Keratinocyte (primary cell): ENCODE data around the gene MARCHF10. TPM values are rescaled to one million over a fixed set of nuclear protein-coding genes. Genes with fewer than 3 reads are reported as not detected.

Experiments
- DNase-seq: peaks from one replicate; pipeline ENCODE4 v3.0.0-alpha.2; 2011; ENCODE audit warnings: low read depth, missing footprints, low spot score
- FAIRE-seq: peaks from 2 replicates; lab custom pipeline; 2011; peaks lifted over from hg19 to GRCh38; lab: Jason Lieb, UNC
- H2AFZ ChIP-seq: 2 replicates; pipeline ENCODE4 v1.6.0; 2012; ENCODE audit warnings: low read length, control low read depth, inconsistent platforms; ENCODE audit not compliant: control insufficient read depth
- H3K27ac ChIP-seq: 2 replicates; pipeline ENCODE4 v1.5.1; 2011; ENCODE audit warnings: low read length; ENCODE audit not compliant: control insufficient read depth, insufficient read depth
- H3K27me3 ChIP-seq: 3 replicates; pipeline ENCODE4 v1.6.0; 2011; ENCODE audit warnings: low read length; ENCODE audit not compliant: control insufficient read depth, insufficient read depth; ENCODE audit errors: extremely low read depth
- H3K36me3 ChIP-seq, 2 experiments: 2 replicates in 1 of 2; 3 replicates in 1 of 2; pipeline ENCODE4 v1.5.1; 2011; ENCODE audit warnings: low read length in 2 of 2, mild to moderate bottlenecking in 1 of 2; ENCODE audit not compliant: control insufficient read depth in 2 of 2, insufficient read depth in 2 of 2; ENCODE audit errors: extremely low read depth in 1 of 2
- H3K4me1 ChIP-seq: 3 replicates; pipeline ENCODE4 v1.5.1; 2011; ENCODE audit warnings: low read length; ENCODE audit not compliant: control insufficient read depth, insufficient read depth; ENCODE audit errors: extremely low read depth
- H3K4me2 ChIP-seq: 3 replicates; pipeline ENCODE4 v1.6.0; 2011; ENCODE audit warnings: low read depth, low read length; ENCODE audit not compliant: control insufficient read depth, insufficient read depth; ENCODE audit errors: extremely low read depth
- H3K4me3 ChIP-seq, 3 experiments: fragments of 200-600 bp in 1 of 3; sonication (generic) in 1 of 3; 2 replicates in 2 of 3; 3 replicates in 1 of 3; pipeline ENCODE4 v1.5.1; 2011 to 2016; ENCODE audit warnings: low read length in 3 of 3, mild to moderate bottlenecking in 3 of 3, control low read depth in 2 of 3, inconsistent platforms in 1 of 3, low read depth in 1 of 3, mixed read lengths in 1 of 3, mixed run types in 1 of 3, moderate library complexity in 1 of 3; ENCODE audit not compliant: control insufficient read depth in 2 of 3, insufficient read depth in 2 of 3; ENCODE audit errors: extremely low read depth in 1 of 3
- H3K79me2 ChIP-seq: 2 replicates; pipeline ENCODE4 v1.6.0; 2012; ENCODE audit warnings: low read length; ENCODE audit not compliant: control insufficient read depth, insufficient read depth
- H3K9ac ChIP-seq: 3 replicates; pipeline ENCODE4 v1.6.0; 2011; ENCODE audit warnings: low read length; ENCODE audit not compliant: control insufficient read depth, insufficient read depth; ENCODE audit errors: extremely low read depth
- H3K9me1 ChIP-seq: 3 replicates; pipeline ENCODE4 v1.6.0; 2011; ENCODE audit warnings: low read length; ENCODE audit not compliant: control insufficient read depth, insufficient read depth; ENCODE audit errors: extremely low read depth
- H3K9me3 ChIP-seq: 2 replicates; pipeline ENCODE4 v1.5.1; 2012; ENCODE audit warnings: low read depth, low read length; ENCODE audit not compliant: control insufficient read depth
- H4K20me1 ChIP-seq: 3 replicates; pipeline ENCODE4 v1.6.0; 2011; ENCODE audit warnings: low read length; ENCODE audit not compliant: control insufficient read depth, insufficient read depth; ENCODE audit errors: extremely low read depth
- CTCF ChIP-seq, 3 experiments: IDR thresholded peaks in 1 of 3; conservative IDR thresholded peaks in 1 of 3; optimal IDR thresholded peaks in 1 of 3; 2 replicates in 2 of 3; 3 replicates in 1 of 3; pipeline versions ENCODE3 to v1.5.1; 2011; ENCODE audit warnings: low read length in 3 of 3, mild to moderate bottlenecking in 3 of 3, moderate library complexity in 2 of 3, control low read depth in 1 of 3, inconsistent platforms in 1 of 3; ENCODE audit not compliant: insufficient read depth in 2 of 3; ENCODE audit errors: extremely low read depth in 1 of 3
- EZH2 ChIP-seq: IDR thresholded peaks from one replicate; pipeline ENCODE4 v1.6.1; 2012; ENCODE audit warnings: inconsistent platforms, mild to moderate bottlenecking, low read length, moderate library complexity
- dilution Hi-C: fragments of 300-500 bp; cut with MboI; formaldehyde crosslinking; loops from one replicate; pipeline ENCODE4 v1.7.0; 2020; ENCODE audit warnings: low sequenced_read_pairs; ENCODE audit not compliant: extremely low pct_ligation_motif_present
- polyA plus RNA-seq, 5 experiments: library from polyadenylated mRNA; depleted of rRNA in 3 of 5; stranded (reverse) in 3 of 5; stranded (forward) in 1 of 5; unstranded in 1 of 5; fragments of >200 nt; gene quantifications; 1 replicate in 1 of 5; 2 replicates in 3 of 5; 3 replicates in 1 of 5; pipeline versions ENCODE4 v1.2.1 to v1.2.3, GENCODE V29; 2011 to 2012; ENCODE audit warnings: missing spikeins in 2 of 5, low read depth in 1 of 5, low replicate concordance in 1 of 5

The MARCHF10 gene
- polyA plus RNA-seq, 1 donor (not counting 4 experiments of a cell fraction or from before 2014, with no cell fraction given), result not detected

GRCh38 chr17:62754631-62755030 is 53.5 kb downstream of the MARCHF10 start:
- no peak for FAIRE-seq
- Histone ChIP-seq H3K4me3 (no peak overlapping the region), H3K4me1 (peaks cover 10% of the 10 kb centered on the region), H3K9me3 (no peaks in the 10 kb centered on the region), H3K9ac (no peak overlapping the region), H3K4me2 (no peak overlapping the region), H3K36me3 (no peaks in the 10 kb centered on the region), H3K9me1 (no peaks in the 10 kb centered on the region), H3K79me2 (no peaks in the 10 kb centered on the region), H2AFZ (no peak overlapping the region), H3K27ac (no peak overlapping the region), H4K20me1 (no peaks in the 10 kb centered on the region), H3K27me3 (no peaks in the 10 kb centered on the region)
- DNase-seq, result no peak
- dilution Hi-C loops, result no loop called here
- no peak for TF ChIP-seq EZH2

GRCh38 chr17:62753562-62753961 is 54.6 kb downstream of the MARCHF10 start:
- dilution Hi-C loops, result no loop called here
- no peak for FAIRE-seq

More at GRCh38 chr17:62753562-62753961, 54.6 kb downstream of the MARCHF10 start:
- Histone ChIP-seq H3K4me1 (peaks cover 10% of the 10 kb centered on the region), H4K20me1 (no peaks in the 10 kb centered on the region), H3K4me2 (no peak overlapping the region), H3K4me3 (no peak overlapping the region), H3K9ac (no peak overlapping the region), H3K79me2 (no peaks in the 10 kb centered on the region), H3K27ac (no peak overlapping the region), H3K9me3 (no peaks in the 10 kb centered on the region), H3K9me1 (no peaks in the 10 kb centered on the region), H3K36me3 (no peaks in the 10 kb centered on the region), H2AFZ (no peak overlapping the region), H3K27me3 (no peaks in the 10 kb centered on the region)
- TF ChIP-seq EZH2, result no peak
- TF ChIP-seq CTCF (optimal IDR thresholded peaks at IDR 0.05 in 1 of 3, IDR thresholded peaks at IDR 0.05 in 1 of 3, conservative IDR thresholded peaks at IDR 0.05 in 1 of 3; ENCODE audit: extremely low read depth in 1 of 3, insufficient read depth in 2 of 3, low read length in 3 of 3), result no peak
- no peak for DNase-seq
